B cell (primary cell): Measurements from ENCODE around the gene MBNL2. TPM values are rescaled to one million over a fixed set of nuclear protein-coding genes. Genes with fewer than 3 reads are reported as not detected.

Source experiments
- ATAC-seq: fragments of 200-7000 bp; cut with Tn5 transposase; one replicate; pipeline ENCODE4 v1.10.0; 2021; ENCODE audit warnings: low read depth, mild to moderate bottlenecking, moderate number of reproducible peaks, moderate library complexity
- CTCF ChIA-PET: fragments of 350-600 bp; sonication (Branson Sonifier 250); formaldehyde crosslinking; loops from one replicate; lab custom pipeline; 2021; ENCODE audit warnings: antibody characterized with exemption, inconsistent platforms; lab: Charles Lee
- POLR2A ChIA-PET: fragments of 350-600 bp; sonication (Branson Sonifier 250); formaldehyde crosslinking; loops from one replicate; lab custom pipeline; 2021; ENCODE audit warnings: antibody characterized with exemption; lab: Charles Lee
- DNase-seq: peaks from one replicate; pipeline ENCODE4 v3.0.0; 2013
- H2AFZ ChIP-seq: 2 replicates; pipeline ENCODE4 v1.6.1; 2012; ENCODE audit warnings: mild to moderate bottlenecking, low read depth, low read length; ENCODE audit not compliant: insufficient read depth, poor library complexity, severe bottlenecking
- H3K27ac ChIP-seq, 2 donors: 1 replicate in 1 of 2; 2 replicates in 1 of 2; pipeline ENCODE4 v1.5.1; 2012 to 2013; ENCODE audit warnings: low read length in 2 of 2, mild to moderate bottlenecking in 2 of 2, moderate library complexity in 1 of 2
- H3K27me3 ChIP-seq, 4 experiments: fragments of 200-600 bp in 1 of 4; sonication (generic) in 1 of 4; replicated peaks in 1 of 4; 1 replicate in 2 of 4; 2 replicates in 2 of 4; pipeline versions ENCODE4 v1.6.1 to v1.7.0; 2013 to 2016; ENCODE audit warnings: low read length in 3 of 4, mild to moderate bottlenecking in 2 of 4, mixed read lengths in 1 of 4, moderate library complexity in 1 of 4; ENCODE audit not compliant: insufficient read depth in 4 of 4, control insufficient read depth in 3 of 4; ENCODE audit errors: control extremely low read depth in 1 of 4
- H3K36me3 ChIP-seq, 2 experiments: replicated peaks in 1 of 2; 1 replicate in 1 of 2; 2 replicates in 1 of 2; pipeline versions ENCODE4 v1.6.1 to v1.7.1; 2013; ENCODE audit warnings: low read length in 1 of 2; ENCODE audit not compliant: insufficient read depth in 2 of 2, control insufficient read depth in 1 of 2; ENCODE audit errors: control extremely low read depth in 1 of 2, extremely low read depth in 1 of 2
- H3K4me1 ChIP-seq, 2 donors: fragments of 200-600 bp in 1 of 2; sonication (generic) in 1 of 2; 1 replicate in 1 of 2; 2 replicates in 1 of 2; pipeline versions ENCODE4 v1.5.1 to v1.6.1; 2013 to 2017; ENCODE audit warnings: low read length in 2 of 2; ENCODE audit not compliant: control insufficient read depth in 2 of 2, insufficient read depth in 2 of 2
- H3K4me2 ChIP-seq: replicated peaks from 2 replicates; pipeline ENCODE3; 2012; ENCODE audit warnings: mild to moderate bottlenecking, low read depth, low read length; ENCODE audit not compliant: poor library complexity, severe bottlenecking
- H3K4me3 ChIP-seq, 5 experiments: fragments of 200-600 bp in 1 of 5; sonication (generic) in 1 of 5; 1 replicate in 3 of 5; 2 replicates in 2 of 5; pipeline versions ENCODE4 v1.5.1 to v1.7.0; 2011 to 2016; ENCODE audit warnings: low read length in 4 of 5, mild to moderate bottlenecking in 4 of 5, low read depth in 2 of 5, control low read depth in 1 of 5, moderate library complexity in 1 of 5; ENCODE audit not compliant: insufficient read depth in 1 of 5; ENCODE audit errors: control extremely low read depth in 1 of 5, extremely low read depth in 1 of 5
- H3K79me2 ChIP-seq: fragments of 200-600 bp; sonication (generic); one replicate; pipeline ENCODE4 v1.6.0; 2016; ENCODE audit warnings: low read length; ENCODE audit not compliant: control insufficient read depth, insufficient read depth
- H3K9ac ChIP-seq: fragments of 200-600 bp; sonication (generic); 2 replicates; pipeline ENCODE4 v1.6.1; 2017; ENCODE audit warnings: mild to moderate bottlenecking, low read length, moderate library complexity
- H3K9me3 ChIP-seq, 3 donors: one replicate each; pipeline versions ENCODE4 v1.6.1 to v1.7.1; 2013; ENCODE audit warnings: low read length in 2 of 3; ENCODE audit not compliant: control insufficient read depth in 2 of 3, insufficient read depth in 1 of 3; ENCODE audit errors: control extremely low read depth in 1 of 3
- H4K20me1 ChIP-seq: 2 replicates; pipeline ENCODE4 v1.6.0; 2012; ENCODE audit warnings: mild to moderate bottlenecking, low read length; ENCODE audit not compliant: insufficient read depth, control insufficient read depth, poor library complexity, severe bottlenecking
- H3K27ac Mint-ChIP-seq: one replicate; pipeline ENCODE4 v1.8.0; 2021; ENCODE audit warnings: mixed read lengths
- H3K27me3 Mint-ChIP-seq: one replicate; pipeline ENCODE4 v1.8.0; 2021; ENCODE audit warnings: mixed read lengths
- H3K4me1 Mint-ChIP-seq: one replicate; pipeline ENCODE4 v1.8.0; 2021; ENCODE audit warnings: mixed read lengths
- H3K4me3 Mint-ChIP-seq: one replicate; pipeline ENCODE4 v1.8.0; 2021; ENCODE audit warnings: mixed read lengths
- H3K9me3 Mint-ChIP-seq: one replicate; pipeline ENCODE4 v1.8.0; 2022; ENCODE audit warnings: mixed read lengths; ENCODE audit not compliant: insufficient read depth
- CTCF ChIP-seq: fragments of 200-600 bp; IDR thresholded peaks from one replicate; pipeline ENCODE4 v1.8.0; 2022; ENCODE audit warnings: antibody characterized with exemption, mild to moderate bottlenecking
- EZH2 ChIP-seq: IDR thresholded peaks from 2 replicates; pipeline ENCODE4 v1.6.1; 2012; ENCODE audit warnings: borderline replicate concordance, low read depth, mild to moderate bottlenecking, moderate library complexity, low read length; ENCODE audit not compliant: insufficient read depth, poor library complexity, severe bottlenecking
- WGBS: methylation state at CpG from one replicate; pipeline ENCODE4 v1.1.5; 2013; ENCODE audit warnings: missing lambda C conversion rate; ENCODE audit not compliant: insufficient coverage; 5-methylcytosine and 5-hydroxymethylcytosine counted together
- intact Hi-C: fragments of 100-400 bp; cut with micrococcal nuclease; formaldehyde crosslinking; loops from one replicate; pipeline ENCODE4 v1.10.0; 2022
- polyA plus RNA-seq: library from polyadenylated mRNA; depleted of rRNA; stranded (reverse); fragments of >200 nt; gene quantifications from 2 replicates; pipeline ENCODE4 v1.2.3, GENCODE V29; 2012
- total RNA-seq, 2 donors: library from RNA; stranded (reverse); fragments of 120-200 nt in 1 of 2; gene quantifications; 1 replicate in 1 of 2; 2 replicates in 1 of 2; pipeline versions ENCODE4 v1.2.3 to v1.2.4, GENCODE V29; 2013 to 2022

MBNL2 gene
- total and polyA plus RNA-seq, 2 donors (not counting 1 experiment from before 2014, with no cell fraction given) = 6.9 to 50.1 TPM

GRCh38 chr13:97237388-97237787 is 15.3 kb downstream of the MBNL2 start:
- Histone ChIP-seq H3K27ac (no peak overlapping the region), H3K9ac (no peak overlapping the region), H3K36me3 (peaks cover 0 to 40% of the 10 kb centered on the region in 2 experiments), H3K4me1 (peaks cover 0 to 2% of the 10 kb centered on the region in 2 donors), H3K27me3 (no peaks in the 10 kb centered on the region), H2AFZ (no peak overlapping the region), H3K4me2 (no peak overlapping the region), H3K9me3 (no peaks in the 10 kb centered on the region), H3K4me3 (no peak overlapping the region), H3K79me2 (peaks cover 95% of the 10 kb centered on the region), H4K20me1 (peaks cover 97% of the 10 kb centered on the region)
- intact Hi-C loops = no loop called here
- DNase-seq (no peak), ATAC-seq (no peak)
- ChIA-PET POLR2A (no interaction called here), CTCF (no interaction called here)
- no peak overlapping the region for H3K27ac Mint-ChIP-seq
- H3K9me3 Mint-ChIP-seq = no peaks in the 10 kb centered on the region
- no CpG with 5 or more reads among the region's 1 CpG for WGBS
- H3K27me3 Mint-ChIP-seq = no peaks in the 10 kb centered on the region
- peaks cover 43% of the 10 kb centered on the region for H3K4me1 Mint-ChIP-seq
- no peak overlapping the region for H3K4me3 Mint-ChIP-seq
- TF ChIP-seq CTCF = no peak
- TF ChIP-seq EZH2 = no peak

GRCh38 chr13:97238432-97238831 is 16.3 kb downstream of the MBNL2 start:
- H3K9ac ChIP-seq = no peak overlapping the region
- H3K4me3 ChIP-seq = no peak overlapping the region
- ChIA-PET POLR2A (no interaction called here), CTCF (no interaction called here)
- ATAC-seq = no peak
- H3K4me3 Mint-ChIP-seq = no peak overlapping the region
- no peaks in the 10 kb centered on the region for H3K9me3 Mint-ChIP-seq
- intact Hi-C loops = no loop called here
- DNase-seq = no peak
- H3K27me3 Mint-ChIP-seq = no peaks in the 10 kb centered on the region
- peaks cover 0 to 2% of the 10 kb centered on the region in 2 donors for H3K4me1 ChIP-seq
- peaks cover 0 to 40% of the 10 kb centered on the region in 2 experiments for H3K36me3 ChIP-seq
- H4K20me1 ChIP-seq = peaks cover 100% of the 10 kb centered on the region
- H3K4me2 ChIP-seq = no peak overlapping the region
- H3K27ac Mint-ChIP-seq = no peak overlapping the region
- WGBS = 85% methylated on average over 5 of the region's 5 CpGs
- peaks cover 46% of the 10 kb centered on the region for H3K4me1 Mint-ChIP-seq
- H3K79me2 ChIP-seq = peaks cover 98% of the 10 kb centered on the region
- no peak for TF ChIP-seq CTCF
- no peak for TF ChIP-seq EZH2
- no peaks in the 10 kb centered on the region for H3K27me3 ChIP-seq
- no peak overlapping the region for H3K27ac ChIP-seq
- no peaks in the 10 kb centered on the region for H3K9me3 ChIP-seq
- H2AFZ ChIP-seq = no peak overlapping the region
